Prostate gland (tissue), 2 donors: ENCODE data around the gene TPR. TPM values are rescaled to one million over a fixed set of nuclear protein-coding genes. Genes with fewer than 3 reads are reported as not detected.
"Not testable (repeated sequence)": the region's sequence is repeated elsewhere in the genome, so short reads cannot be mapped to it uniquely, and the experiment has no call there.

Experiments used
- DNase-seq: peaks from one replicate; pipeline ENCODE4 v3.0.0-alpha.2; 2019; ENCODE audit warnings: low spot score
- H3K27ac ChIP-seq, 2 donors: fragments of 200-600 bp; sonication (generic); 2 replicates each; pipeline ENCODE4 v1.5.1; 2017 to 2019
- H3K27me3 ChIP-seq: fragments of 200-600 bp; sonication (generic); replicated peaks from 2 replicates; pipeline ENCODE4 v1.5.1; 2019; ENCODE audit not compliant: insufficient read depth
- H3K36me3 ChIP-seq, 2 donors: fragments of 200-600 bp; sonication (generic); 1 replicate in 1 of 2; 2 replicates in 1 of 2; pipeline versions ENCODE4 v1.5.1 to v1.8.1; 2017 to 2019
- H3K4me1 ChIP-seq: fragments of 200-600 bp; sonication (generic); replicated peaks from 2 replicates; pipeline ENCODE4 v1.5.1; 2019
- H3K4me3 ChIP-seq, 2 donors: fragments of 200-600 bp; sonication (generic); 2 replicates each; pipeline ENCODE4 v1.5.1; 2017 to 2019
- H3K9me3 ChIP-seq: fragments of 200-600 bp; sonication (generic); 2 replicates; pipeline ENCODE4 v1.5.1; 2017
- POLR2A ChIP-seq: fragments of 450-650 bp; IDR thresholded peaks from one replicate; pipeline ENCODE4 v1.6.1; 2016; ENCODE audit warnings: antibody characterized with exemption, mild to moderate bottlenecking
- POLR2AphosphoS5 ChIP-seq: sonication (generic); formaldehyde crosslinking; IDR thresholded peaks from one replicate; pipeline ENCODE4 v1.6.1; 2017; ENCODE audit warnings: antibody characterized with exemption
- WGBS: methylation state at CpG from one replicate; pipeline ENCODE4 v1.1.5; 2018; 5-methylcytosine and 5-hydroxymethylcytosine counted together
- intact Hi-C: fragments of 100-400 bp; cut with DNase I; formaldehyde crosslinking; loops from one replicate; pipeline ENCODE4 v1.14.2; 2022
- total RNA-seq, 2 donors: library from RNA; depleted of rRNA; stranded (reverse); fragments of >200 nt; gene quantifications; one replicate each; pipeline ENCODE4 v1.1.0, GENCODE V29; 2016
- TF ChIP-seq, protein P1 (sequence below), 4 experiments: fragments of 200-600 bp in 2 of 4; fragments of 450-650 bp in 2 of 4; sonication (generic) in 2 of 4; IDR thresholded peaks; 1 replicate in 3 of 4; 2 replicates in 1 of 4; pipeline ENCODE4 v1.5.1; 2016 to 2019; ENCODE audit warnings: antibody characterized with exemption in 4 of 4, mild to moderate bottlenecking in 2 of 4, moderate library complexity in 2 of 4

TPR gene
- total RNA-seq, 2 donors from 2014 or later = 46.7 to 110 TPM

DNA sequence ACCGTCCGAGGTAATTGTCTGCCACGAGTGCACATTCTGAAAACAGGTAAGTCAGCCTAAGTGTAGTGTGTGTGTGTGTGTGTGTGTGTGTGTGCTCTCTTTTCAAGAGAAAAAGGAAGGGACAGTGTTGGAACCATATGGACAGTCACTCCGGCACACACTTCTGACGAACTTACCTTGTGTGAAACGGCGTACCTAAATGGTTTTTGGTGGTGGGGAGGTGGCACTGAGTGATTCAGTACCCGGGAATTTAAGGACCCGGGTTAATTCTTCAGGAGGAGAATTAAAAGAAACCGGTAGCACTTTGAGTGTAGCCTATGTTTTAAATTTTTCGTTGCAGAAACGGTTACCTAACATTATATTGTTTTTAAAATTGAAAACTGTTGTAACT is 871 bp upstream of the TPR start:
- WGBS = under 1% methylated on average over 12 of the region's 12 CpGs
- no peak for TF ChIP-seq POLR2A
- TF ChIP-seq, protein P1, sequence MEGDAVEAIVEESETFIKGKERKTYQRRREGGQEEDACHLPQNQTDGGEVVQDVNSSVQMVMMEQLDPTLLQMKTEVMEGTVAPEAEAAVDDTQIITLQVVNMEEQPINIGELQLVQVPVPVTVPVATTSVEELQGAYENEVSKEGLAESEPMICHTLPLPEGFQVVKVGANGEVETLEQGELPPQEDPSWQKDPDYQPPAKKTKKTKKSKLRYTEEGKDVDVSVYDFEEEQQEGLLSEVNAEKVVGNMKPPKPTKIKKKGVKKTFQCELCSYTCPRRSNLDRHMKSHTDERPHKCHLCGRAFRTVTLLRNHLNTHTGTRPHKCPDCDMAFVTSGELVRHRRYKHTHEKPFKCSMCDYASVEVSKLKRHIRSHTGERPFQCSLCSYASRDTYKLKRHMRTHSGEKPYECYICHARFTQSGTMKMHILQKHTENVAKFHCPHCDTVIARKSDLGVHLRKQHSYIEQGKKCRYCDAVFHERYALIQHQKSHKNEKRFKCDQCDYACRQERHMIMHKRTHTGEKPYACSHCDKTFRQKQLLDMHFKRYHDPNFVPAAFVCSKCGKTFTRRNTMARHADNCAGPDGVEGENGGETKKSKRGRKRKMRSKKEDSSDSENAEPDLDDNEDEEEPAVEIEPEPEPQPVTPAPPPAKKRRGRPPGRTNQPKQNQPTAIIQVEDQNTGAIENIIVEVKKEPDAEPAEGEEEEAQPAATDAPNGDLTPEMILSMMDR (IDR thresholded peaks at IDR 0.05) = no peak
- TF ChIP-seq POLR2AphosphoS5 = no peak
- no peak for DNase-seq
- H3K9me3 ChIP-seq = no peaks in the 10 kb centered on the region
- H3K4me1 ChIP-seq = no peaks in the 10 kb centered on the region
- intact Hi-C loops = no loop called here
- peak overlapping the region; percentile 98 for H3K27ac ChIP-seq
- no peaks in the 10 kb centered on the region for H3K27me3 ChIP-seq
- peak overlapping the region; percentile 69 to 79 for H3K4me3 ChIP-seq
- H3K36me3 ChIP-seq = no peaks in the 10 kb centered on the region

DNA sequence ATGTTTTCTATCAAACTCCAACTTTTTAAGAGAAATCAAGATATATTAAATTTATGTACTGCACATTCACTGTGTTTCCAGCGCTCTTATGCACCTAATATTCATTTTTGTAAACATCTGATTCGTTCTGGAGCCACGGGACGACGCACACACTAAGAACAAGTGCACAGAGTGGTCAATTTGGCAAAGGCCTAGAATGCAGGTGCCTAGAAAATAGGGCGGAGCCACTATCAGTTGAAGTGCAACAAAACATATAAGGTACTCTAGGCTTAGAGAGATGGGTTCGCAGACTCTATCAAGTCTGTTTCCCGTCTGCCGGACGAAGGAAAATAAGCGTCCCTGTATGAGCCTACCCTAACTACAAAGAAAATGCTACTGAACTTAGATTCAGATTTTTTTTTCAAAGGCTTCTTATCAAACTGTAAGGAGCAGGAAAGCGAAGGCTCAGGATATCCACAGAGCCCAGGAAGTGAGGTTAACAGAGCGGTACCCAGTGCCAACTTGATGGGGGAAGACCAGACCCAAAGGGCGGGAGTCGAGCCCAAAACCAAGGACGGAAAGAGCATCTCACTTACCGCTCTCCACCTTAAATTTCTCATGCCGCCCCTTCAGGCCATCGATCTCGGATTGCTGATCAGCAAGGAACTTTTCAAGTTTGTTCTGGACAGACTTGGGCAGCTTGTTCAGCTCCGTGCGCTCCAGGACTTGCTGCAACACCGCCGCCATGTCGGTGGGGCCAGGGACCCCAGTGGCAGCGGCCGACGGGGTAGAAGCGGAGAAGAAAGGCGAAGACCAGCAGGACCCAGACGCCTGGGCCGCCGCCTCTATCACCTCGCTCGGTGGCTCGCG is 526 bp downstream of the TPR start:
- no peaks in the 10 kb centered on the region for H3K9me3 ChIP-seq
- no peaks in the 10 kb centered on the region for H3K27me3 ChIP-seq
- H3K36me3 ChIP-seq = no peaks in the 10 kb centered on the region
- under 1% methylated on average over 34 of the region's 37 CpGs for WGBS
- intact Hi-C loops = no loop called here
- H3K27ac ChIP-seq = peak overlapping the region; percentile 98
- peak; percentile 44 for DNase-seq
- TF ChIP-seq, protein P1 (IDR thresholded peaks at IDR 0.05) = no peak
- TF ChIP-seq POLR2AphosphoS5 (no peak), POLR2A (no peak)
- H3K4me1 ChIP-seq = no peaks in the 10 kb centered on the region
- peak overlapping the region; percentile 69 to 79 for H3K4me3 ChIP-seq

DNA sequence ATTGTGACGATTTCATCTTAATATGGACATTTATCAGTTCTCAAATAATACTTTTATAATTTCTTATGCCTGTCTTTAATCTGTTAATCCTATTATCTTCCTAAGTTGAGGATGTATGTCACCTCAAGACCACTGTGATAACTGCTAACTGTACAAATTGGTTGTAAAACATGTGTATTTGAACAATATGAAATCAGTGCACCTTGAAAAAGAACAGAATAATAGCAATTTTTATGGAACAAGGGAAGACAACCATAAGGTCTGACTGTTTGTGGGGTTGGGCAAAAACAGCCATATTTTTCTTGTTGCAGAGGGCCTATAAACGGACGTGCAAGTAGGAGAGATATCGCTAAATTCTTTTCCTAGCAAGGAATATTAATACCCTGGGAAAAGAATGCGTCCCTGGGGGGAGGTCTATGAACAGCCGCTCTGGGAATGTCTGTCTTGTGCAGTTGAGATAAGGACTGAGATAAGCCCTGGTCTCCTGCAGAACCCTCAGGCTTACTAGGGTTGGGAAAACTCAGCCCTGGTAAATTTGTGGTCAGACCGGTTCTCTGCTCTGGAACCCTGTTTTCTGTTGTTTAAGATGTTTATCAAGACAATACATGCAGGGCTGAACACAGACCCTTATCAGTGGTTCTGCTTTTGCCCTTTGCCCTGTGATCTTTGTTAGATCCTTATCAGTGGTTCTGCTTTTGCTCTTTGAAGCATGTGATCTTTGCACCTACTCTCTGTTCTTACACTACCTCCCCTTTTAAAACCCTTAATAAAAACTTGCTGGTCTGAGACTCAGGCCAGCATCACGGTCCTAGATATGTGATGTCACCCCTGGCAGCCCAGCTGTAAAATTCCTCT is 27.0 kb downstream of the TPR start:
- H3K9me3 ChIP-seq, H3K27me3 ChIP-seq, DNase-seq, H3K4me1 ChIP-seq, intact Hi-C loops, H3K4me3 ChIP-seq, H3K27ac ChIP-seq: not testable (repeated sequence)
- 92% methylated on average over 8 of the region's 8 CpGs for WGBS
- H3K36me3 ChIP-seq = peaks cover 0 to 15% of the 10 kb centered on the region in 2 donors

DNA sequence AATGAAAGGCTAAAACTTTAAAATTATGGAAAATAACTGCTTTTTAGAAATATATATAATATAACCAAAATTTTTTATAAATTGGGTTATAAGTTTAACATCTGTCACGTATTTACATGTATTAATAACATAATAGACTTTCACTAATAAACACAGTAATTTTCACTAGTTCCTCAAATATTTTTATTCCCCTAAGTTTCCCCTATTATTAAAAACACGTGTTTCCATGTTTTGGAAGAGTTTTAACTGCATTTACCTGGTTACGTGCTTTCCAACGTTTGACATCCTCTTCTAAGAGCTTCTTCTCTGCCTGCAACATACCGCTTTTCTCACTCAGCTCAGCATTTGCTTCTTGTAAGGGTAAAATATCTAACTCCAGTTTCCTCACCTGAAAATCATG is 34.3 kb downstream of the TPR start:
- intact Hi-C loops = no loop called here
- H3K9me3 ChIP-seq = no peaks in the 10 kb centered on the region
- 89% methylated on average over 5 of the region's 5 CpGs for WGBS

DNA sequence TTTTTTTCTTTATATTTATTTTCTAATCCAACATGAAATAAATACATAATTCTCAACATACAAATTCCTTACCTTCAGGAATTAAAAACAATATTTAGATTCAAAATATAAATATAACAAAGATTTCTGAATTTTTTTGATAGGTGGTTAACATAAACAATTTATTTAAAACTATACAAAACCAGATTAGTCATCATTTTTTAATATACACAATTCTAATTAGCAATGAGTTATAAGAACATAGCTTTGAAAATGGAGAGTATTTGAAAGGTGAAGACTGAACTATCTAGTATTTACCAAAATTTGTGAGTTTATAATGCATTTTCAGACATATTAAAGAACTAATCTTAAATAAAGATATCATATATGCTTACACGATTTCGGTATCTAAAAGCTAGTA is 37.5 kb downstream of the TPR start:
- H3K4me3 ChIP-seq = no peak overlapping the region
- no peak overlapping the region for H3K27ac ChIP-seq
- no peaks in the 10 kb centered on the region for H3K27me3 ChIP-seq
- intact Hi-C loops = no loop called here
- no peak for DNase-seq
- H3K36me3 ChIP-seq = peaks cover 4 to 6% of the 10 kb centered on the region in 2 donors
- 96% methylated on average over 2 of the region's 2 CpGs for WGBS
- H3K9me3 ChIP-seq = no peaks in the 10 kb centered on the region
- TF ChIP-seq POLR2A = no peak
- no peaks in the 10 kb centered on the region for H3K4me1 ChIP-seq

More for the DNA sequence above, 34.3 kb downstream of the TPR start:
- no peak overlapping the region for H3K4me3 ChIP-seq
- TF ChIP-seq POLR2A (no peak), POLR2AphosphoS5 (no peak)
- TF ChIP-seq, protein P1 (IDR thresholded peaks at IDR 0.05) = no peak
- peaks cover 4 to 17% of the 10 kb centered on the region in 2 donors for H3K36me3 ChIP-seq
- no peak overlapping the region for H3K27ac ChIP-seq
- no peaks in the 10 kb centered on the region for H3K4me1 ChIP-seq
- no peak for DNase-seq
- H3K27me3 ChIP-seq = no peaks in the 10 kb centered on the region
